NCI-H510A (cell line): ENCODE data around the gene BPIFB1.

ENCODE experiments used
- DNase-seq: peaks from one replicate; lab custom pipeline; 2025; lab: John Stamatoyannopoulos, UW

BPIFB1 gene

DNA sequence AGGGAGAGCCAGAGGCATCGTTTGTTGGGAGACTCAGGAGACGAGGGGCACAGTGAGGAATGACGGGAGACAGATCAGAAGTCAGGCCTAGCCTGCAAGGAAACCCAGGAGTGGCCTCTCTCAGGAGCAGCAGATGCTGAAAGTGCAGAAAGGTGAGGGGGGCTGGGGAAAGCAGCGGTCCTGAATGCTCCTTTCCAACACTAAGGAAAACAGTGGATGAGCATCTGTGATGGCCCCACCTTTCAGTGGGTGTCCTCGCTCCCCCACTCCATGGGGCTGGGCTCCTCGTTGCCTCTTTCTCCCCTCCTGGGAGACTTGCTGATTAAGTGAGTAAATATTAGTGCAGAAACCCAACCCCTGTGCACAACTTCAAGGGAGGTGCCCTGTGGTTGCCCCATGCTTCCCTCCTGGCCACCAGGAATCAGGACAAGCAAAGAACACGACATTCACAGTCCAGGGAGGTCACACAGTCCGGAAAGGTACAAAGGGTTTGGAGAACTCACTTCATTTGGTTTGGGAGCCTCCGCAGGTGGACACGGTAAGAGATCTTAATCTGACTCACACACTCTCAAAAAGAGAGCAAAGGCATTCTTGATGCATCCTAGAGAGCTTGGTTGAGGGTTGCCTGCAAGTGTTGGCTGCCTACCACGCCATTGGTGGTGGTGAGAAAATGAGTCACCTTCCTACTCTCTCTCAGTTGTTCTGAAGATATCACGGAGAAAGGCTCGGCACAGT, 9.7 kb upstream of the BPIFB1 start:
- DNase-seq, result no peak

DNA sequence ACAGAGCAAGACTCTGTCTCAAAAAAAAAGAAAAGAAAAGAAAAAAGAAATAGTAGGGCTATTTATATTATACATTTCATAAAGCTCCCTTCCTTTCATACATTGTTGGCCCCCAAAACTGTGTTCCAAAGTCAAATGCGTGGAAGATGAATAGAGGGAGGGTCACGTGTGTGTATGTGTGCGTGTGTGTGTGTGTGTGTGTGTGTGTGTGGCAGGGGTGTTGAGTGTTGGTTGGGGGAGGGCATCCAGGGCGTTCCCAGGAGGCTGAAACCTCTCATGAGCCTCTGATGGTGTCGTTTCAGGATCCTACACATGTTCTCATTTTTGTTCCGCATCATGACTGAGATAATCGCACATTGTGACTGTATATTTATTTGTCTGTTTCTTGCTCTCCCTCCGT, 7.8 kb upstream of the BPIFB1 start:
- DNase-seq, result no peak

DNA sequence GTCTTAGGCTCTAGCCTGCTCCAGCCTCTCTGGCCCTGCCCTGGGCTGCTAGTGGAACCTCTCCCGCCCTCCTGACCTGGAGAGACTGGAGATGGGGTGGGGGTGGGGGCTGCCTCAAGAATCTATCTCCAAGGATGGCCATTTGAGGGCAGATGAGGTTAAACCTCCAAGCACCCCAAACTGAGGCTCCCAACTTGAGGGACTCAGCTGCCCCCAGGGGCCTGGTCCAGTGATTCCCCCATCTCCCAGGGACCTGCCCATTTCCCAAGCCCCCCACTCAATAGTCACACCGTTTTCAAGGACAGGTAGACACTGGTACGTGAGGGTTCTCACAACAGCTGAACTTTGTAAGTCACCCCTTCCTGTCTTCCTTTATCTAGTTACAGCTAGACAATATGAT, 7.1 kb upstream of the BPIFB1 start:
- DNase-seq, result no peak

DNA sequence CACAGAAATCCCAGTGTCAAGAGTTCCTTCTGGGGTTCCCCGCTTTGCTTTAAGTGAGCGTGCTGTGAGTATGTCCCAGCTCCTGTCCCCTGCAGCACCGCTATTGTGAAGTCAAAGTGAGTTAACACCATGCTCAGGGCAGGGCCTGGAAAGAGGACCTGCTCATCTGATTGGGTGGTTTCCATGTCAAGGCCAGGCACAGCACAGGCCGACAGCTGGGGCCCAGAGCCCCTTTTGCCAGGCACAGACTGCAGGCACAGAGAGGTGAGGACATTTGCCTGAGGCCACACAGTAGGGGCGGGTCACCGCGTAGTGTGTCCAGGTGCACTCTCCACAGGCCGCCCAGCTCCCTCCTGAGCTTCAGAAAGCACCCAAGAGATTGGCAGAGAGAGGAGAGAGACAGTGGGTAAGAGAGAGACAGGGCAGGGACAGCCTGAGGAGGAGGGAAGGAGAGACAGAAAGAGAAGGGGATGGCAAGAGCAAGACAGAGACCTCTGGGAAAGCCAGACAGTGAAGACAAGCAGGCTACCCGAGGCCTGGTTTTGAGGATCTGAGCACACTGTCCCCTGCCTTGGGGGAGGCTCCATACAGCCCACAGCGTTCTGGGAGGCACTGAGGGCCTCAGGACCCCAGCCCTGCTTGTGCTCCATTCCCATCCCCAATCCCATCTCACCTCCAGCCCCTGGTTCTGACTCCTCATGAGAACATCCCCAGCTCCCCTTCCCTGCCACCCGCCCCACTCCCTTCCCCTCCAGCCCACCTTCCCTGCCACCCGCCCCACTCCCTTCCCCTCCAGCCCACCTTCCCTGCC, 6.5 kb upstream of the BPIFB1 start:
- DNase-seq, result no peak

DNA sequence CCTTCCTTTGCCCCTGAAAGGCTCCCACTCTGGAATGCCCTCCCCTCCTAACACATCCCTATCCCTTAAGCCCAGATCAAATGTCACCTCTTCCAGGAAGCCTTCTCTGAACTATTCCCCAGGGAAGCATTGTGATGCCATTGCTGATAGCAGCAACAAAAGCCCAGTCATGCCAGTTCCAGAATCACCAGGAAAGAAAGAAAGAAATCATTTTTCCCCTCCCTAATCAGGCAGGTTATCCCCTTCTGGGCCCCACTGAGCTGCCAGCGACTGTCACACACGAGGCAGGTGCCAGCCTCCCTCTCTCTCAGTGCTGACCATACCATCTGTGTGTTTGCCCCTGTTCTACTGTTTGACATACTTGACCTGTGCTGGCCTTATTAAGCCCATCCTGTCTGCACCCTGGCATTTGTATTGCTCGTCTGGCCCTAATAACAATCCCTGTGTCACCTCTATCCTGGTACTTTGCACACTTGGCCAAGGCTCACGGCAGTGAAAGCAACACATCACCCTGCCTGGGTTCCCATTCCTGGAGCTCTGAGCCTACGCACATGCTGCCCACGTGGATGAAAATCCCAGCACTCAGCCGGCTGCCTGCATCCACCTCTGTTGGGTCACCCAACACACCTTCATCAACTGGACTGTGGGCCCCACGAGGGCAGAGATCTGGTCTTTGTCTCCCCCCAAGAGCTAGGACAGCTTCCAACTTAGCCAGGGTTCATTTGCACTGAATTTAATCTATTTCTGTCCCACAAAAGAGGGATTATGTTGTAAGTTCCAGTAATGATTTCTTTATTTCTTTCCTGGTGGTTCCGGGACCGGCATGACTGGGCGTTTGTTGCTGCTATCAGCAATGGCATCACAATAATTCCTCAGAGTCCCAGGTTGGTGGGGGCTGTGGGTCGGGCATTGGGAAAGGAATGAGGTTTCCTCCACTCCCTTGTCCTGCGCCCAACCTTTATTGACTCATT, 5.3 kb upstream of the BPIFB1 start:
- DNase-seq, result no peak

DNA sequence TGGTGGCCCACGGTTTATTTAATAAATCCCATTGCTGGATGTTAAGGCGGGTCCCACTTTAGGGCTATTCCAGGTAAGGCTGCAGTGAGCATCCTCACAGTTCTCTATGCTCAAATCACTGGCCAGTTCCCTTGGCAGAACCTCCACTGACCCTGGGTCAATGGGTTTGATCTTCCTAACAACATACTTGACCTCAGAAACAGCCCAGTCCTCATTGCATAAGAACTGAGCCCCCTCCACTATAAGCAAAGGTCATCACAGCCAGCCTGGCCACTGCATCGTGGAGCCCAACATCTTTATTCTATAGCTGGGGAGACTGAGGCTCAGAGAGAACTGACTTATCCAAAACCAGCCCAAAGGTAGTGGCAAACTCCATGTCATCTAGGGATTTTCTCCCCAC, 4.3 kb upstream of the BPIFB1 start:
- no peak for DNase-seq

DNA sequence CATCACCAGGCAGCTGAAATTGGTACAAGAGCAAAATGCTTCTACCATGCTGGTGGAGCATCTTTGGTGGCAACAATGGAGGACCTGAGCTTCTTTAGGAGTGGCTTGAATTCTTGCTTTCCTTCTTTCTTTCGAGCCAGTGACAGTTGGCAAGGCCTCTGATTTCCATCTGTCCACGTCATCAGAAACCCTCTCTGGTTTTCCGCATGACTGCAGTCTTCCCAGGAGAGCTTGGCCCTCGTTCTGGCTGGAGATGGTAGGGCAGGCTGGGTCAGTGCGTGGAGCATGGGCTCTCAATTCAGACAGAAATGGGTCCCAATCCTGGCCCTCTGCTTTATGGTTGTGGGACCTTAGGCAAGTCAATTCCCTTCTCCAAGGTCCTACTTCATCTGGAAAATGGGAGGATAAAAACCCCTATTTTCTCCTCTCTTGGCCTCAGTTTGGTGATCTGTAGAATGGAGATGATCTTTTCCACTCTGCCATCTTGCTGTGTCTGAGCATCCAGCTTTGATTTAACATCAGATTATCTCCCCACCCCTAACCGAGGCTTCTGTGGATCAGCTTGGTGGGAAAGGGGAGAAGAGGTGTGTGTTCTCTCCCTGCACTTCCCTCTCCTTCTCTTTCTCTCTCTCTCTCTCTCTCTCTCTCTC, 3.6 kb upstream of the BPIFB1 start:
- DNase-seq, result no peak

DNA sequence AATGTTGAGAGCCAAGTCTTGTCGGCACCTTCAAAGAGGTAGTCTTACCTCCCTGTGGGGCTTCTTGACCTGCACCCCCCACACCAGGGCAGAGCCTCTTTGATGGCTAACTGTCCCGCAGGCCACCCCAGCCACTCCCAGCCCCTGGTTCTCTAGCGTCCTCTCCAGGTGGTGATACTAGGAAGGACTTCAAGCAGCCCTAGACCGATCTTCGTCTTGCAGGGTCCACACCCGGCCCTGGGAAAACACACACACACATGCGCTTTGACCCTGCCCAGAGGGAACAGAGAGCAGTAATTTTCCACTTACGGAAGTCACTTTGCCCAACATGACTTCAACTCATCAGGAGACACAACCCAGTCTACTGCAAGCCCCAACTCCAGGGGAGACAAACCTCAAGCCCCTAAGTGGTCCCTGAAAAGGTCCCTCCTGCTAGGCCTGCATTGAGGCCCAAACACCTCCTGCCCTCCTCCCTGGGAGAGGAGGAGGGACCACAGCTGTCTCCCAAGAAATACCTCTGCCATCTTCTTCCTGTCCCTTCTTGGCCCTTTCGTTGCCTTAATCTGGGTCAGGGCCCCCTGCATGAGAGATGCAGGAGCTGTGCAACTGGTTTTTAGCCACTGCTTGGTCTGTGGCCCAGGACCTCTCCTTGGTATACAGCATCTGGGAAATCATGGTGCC, 2.9 kb upstream of the BPIFB1 start:
- no peak for DNase-seq

DNA sequence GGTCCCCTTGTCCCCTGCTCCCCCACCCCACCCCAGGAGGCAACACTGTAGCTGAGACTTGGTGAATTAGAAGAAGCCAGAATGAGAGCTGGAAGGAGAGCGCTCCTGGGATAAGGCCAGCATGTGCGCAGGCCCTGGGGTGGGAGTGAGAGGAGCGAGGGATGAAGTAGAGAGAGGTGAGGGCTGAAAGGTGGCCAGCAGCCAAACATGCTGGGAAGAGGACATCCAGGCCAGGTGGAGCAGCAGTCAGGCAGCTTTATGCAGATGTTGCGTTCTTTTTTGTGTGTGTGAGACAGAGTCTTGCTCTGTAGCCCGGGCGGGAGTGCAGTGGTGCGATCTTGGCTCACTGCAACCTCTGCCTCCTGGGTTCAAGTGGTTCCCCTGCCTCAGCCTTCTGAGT, 2.2 kb upstream of the BPIFB1 start:
- no peak for DNase-seq

DNA sequence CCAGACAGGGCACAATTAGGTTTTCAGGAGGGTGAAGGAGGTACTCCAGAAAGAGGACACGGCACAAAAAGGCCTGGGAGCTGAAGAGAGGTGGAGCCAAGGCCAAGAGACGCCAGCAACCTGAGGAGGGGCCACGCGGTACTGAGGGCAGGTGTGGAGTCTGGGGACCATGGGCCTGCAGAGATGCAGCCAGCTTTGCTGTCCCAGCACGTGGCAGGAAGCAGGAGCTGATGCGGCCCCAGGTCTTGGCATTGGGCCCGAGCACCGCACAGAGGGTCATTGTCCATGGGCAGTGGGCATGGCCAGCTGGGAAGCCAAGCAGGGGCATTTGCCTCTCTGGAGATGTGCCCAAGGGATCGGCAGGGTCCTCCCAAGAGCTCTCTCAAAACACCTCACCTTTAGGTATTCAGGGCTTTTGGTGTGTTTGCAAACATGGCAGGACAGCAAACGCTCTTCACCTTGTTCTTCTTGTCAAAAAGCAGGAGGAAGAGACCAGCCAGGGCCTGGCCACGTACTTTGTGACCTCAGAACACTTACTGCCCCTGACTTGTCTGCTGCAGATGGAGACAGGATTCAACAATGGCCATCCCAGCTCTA, 1.4 kb upstream of the BPIFB1 start:
- no peak for DNase-seq

DNA sequence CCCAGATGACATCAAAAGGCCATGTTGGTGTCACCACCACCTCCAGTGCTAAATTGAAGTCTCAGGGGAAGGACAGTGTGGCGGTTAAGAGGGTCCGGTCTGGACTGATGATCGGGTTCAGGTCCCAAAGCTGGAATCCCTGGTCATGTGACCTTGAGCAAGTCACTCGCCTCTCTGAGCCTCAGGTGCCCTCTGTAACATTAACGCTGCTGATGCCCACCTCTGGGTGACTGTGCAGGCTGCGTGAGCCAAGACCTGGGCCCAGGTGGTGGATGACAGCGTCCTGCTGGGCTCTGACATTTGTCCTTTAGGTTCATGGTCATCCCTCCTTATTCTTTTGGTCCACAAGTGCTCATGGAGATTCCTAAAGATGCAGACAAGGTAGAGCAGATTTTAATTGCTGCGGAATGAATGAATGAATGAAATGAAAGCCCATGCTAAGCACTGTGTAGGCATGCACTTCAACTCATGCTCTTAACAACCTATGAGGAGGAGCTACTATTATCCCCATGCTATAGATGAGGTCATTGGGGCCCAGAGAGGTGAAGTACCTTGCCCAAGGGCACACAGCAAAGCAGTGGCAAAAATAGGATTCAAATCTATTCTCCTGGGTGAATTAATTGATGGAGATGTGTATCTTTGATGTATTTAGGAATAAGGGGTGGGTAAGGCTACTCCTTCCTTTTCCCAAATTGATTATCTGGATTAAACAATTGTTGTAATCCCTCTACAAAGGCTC, 649 bp upstream of the BPIFB1 start:
- no peak for DNase-seq

DNA sequence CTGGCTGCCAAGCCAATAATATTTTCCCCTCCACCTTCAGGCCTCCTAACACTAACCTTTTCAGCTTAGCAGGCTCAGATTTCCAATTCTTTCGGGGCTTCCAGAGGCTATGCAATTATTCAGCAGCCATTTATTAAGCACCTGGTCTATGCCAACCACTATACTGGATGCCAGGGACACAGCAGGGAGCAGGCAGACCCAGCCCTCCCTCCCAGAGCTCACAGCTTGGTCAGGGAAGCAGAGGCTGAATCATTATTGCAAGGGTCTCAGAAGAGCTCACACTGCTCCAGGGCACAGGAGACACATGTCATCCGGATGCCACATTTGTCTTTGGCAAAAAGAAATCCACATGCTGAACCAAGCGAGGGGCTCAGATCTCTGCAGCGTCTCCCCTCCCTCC, 1.3 kb downstream of the BPIFB1 start:
- no peak for DNase-seq

DNA sequence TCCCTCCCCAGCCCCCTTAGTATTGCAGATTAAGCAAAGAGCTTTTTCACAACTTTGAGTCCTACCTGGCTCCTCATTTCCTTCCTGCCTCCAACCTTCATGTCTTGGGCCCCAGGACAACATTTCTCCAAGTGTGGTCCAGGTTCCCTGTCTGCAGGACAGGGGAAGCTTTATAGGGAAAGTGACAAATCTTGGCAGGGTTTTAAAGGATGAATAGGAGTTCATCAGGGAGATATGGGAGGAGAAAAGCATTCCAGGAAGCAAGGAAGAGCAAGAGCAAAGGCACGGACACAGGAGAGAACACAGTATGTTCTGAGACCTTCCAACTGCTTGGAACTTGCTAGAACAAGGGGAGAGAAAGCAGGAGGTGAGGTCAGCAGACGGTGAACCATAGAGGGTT, 1.9 kb downstream of the BPIFB1 start:
- DNase-seq, result no peak

DNA sequence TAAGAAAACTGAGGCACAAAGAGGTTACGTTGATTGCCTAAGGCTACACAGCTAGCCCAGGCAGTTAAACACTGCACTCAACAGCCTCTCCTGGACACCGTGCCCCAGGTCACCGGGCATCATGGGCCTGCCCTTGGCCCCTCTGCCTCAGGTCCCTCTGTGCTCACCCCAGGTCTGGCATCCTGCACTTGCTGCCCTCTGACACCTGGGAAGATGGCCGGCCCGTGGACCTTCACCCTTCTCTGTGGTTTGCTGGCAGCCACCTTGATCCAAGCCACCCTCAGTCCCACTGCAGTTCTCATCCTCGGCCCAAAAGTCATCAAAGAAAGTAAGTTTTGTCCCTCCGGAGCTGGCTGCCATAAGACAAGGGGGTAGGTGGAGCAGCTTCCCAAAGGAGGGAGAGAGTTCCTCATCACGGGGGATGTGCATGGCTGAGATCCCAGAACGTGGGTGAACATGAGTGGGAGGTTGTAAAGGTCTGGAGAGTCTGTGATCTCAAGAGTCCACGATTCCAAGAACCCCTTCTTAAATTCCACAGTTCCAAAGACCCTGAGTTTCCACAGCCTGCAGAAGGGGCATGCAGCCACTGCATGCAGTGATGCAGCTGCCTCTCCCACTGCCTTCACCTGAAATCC, 3.0 kb downstream of the BPIFB1 start:
- DNase-seq, result no peak

DNA sequence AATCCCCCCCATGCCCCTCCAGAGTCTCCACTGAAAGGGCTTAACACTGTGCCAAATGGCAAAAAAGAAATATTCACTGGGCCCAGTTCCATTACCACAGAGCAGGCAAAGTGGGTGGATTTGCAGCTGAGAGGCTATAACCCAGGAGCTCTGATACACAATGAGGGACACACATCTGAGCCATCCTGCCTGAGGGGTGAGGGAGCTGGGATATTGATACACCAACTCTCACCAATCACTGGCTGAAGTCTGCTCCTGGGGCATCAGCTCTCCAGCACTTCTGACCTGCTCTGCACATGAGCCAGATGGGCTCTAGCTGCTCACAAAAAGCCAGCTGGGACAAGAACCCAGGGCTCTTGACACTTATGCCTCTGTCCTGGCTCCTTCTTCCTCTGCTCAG, 4.9 kb downstream of the BPIFB1 start:
- no peak for DNase-seq

DNA sequence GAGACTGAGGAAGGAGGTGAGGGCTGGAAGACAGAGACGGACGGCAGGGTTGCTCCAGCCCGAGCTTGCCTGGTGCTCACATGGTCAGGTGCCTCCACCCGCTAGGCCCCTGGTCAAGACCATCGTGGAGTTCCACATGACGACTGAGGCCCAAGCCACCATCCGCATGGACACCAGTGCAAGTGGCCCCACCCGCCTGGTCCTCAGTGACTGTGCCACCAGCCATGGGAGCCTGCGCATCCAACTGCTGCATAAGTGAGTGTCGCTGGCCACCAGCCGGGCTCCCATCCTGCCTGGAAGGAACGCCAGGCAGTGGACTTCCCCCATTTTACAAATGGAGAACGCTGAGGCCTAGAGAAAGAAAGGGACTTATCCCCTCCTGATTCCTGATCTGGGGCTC, 7.8 kb downstream of the BPIFB1 start:
- DNase-seq, result no peak

DNA sequence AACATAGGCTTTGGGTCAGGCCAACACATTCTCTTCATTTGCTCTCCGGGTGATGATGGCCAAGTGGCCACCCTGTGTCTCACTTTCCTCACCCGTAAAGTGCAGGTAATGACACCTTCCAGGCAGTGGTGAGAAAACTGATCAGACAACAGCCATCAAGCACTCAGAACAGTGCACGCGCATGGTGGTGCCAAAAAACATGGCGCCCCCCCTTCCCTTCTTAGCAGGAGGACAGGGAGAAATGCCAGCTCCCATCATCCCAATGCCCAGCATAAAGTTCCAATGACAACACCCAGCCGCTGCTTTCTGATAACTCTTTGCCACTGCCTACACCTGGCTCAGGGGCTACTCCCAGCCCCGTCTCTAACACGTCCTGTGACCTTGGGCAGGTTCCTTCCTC, 8.4 kb downstream of the BPIFB1 start:
- DNase-seq, result no peak

DNA sequence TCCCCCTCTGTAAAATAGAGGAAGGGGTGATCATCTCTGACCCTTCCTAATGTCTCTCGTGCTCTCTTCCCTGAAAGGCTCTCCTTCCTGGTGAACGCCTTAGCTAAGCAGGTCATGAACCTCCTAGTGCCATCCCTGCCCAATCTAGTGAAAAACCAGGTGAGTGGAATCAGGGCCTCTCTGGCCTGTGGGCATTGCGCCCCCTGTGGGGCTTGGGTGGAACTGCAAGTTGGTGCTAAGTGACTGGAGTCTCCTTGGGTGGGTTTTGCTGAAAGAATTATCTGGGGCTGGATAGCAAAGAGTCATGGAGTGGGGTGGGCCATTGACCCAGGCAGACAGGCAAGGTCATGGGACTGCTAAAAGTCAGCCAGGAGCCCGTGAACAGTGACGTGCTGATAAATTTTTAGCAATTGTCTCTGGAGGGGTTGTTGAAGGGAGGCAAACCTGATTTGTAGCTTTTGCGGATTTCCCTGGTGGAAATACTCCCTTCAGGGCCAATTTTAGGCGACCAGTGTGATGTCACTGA, 8.9 kb downstream of the BPIFB1 start:
- DNase-seq, result no peak

DNA sequence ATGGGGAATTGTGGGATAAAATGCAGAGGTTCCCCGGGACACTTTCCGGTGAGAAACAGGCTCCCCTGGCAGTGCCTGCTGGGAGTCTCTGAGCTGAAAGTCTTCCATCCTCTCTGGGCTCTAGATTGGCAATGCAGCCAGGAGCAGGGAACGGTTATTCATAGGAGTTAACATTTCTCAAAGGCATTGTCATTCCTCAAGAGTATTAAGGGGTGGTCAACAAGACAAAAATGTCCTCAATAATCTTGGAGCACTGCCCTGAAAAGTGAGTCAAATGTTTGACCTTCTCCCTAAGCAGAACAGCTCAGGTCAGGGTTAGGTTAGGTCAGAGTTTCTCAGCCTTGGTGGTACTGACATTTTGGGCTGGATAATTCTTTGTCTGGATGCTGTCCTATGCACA, 13.2 kb downstream of the BPIFB1 start:
- no peak for DNase-seq

DNA sequence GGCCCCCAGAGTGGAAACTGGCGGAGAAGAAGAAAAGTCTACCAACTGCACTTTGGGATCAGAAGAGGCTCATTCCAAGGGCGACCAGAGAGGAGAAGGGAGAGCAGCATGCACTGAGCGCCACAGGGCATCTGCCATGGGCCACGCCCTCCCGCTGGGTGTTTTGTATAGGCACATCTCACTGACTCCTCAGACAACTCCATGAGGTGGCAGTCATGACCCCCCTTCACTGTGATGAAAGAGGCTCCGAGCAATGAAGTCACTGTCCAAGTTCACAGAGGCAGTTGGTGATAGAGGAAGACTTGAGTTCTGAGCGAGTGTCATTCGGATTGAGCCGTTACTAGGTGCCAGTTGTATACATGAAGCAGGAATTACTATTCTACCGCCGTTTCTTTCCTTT, 15.4 kb downstream of the BPIFB1 start:
- no peak for DNase-seq
